HG02970 (cell line): ENCODE data around the gene RANGAP1.

Source experiments
- ATAC-seq: cut with Tn5 transposase; IDR thresholded peaks from one replicate; pipeline ENCODE4 v1.9.1; 2021; ENCODE audit warnings: mild to moderate bottlenecking, moderate library complexity, moderate number of reproducible peaks; ENCODE audit not compliant: unreplicated experiment, low FRiP score

RANGAP1 gene, protein sequence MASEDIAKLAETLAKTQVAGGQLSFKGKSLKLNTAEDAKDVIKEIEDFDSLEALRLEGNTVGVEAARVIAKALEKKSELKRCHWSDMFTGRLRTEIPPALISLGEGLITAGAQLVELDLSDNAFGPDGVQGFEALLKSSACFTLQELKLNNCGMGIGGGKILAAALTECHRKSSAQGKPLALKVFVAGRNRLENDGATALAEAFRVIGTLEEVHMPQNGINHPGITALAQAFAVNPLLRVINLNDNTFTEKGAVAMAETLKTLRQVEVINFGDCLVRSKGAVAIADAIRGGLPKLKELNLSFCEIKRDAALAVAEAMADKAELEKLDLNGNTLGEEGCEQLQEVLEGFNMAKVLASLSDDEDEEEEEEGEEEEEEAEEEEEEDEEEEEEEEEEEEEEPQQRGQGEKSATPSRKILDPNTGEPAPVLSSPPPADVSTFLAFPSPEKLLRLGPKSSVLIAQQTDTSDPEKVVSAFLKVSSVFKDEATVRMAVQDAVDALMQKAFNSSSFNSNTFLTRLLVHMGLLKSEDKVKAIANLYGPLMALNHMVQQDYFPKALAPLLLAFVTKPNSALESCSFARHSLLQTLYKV

DNA sequence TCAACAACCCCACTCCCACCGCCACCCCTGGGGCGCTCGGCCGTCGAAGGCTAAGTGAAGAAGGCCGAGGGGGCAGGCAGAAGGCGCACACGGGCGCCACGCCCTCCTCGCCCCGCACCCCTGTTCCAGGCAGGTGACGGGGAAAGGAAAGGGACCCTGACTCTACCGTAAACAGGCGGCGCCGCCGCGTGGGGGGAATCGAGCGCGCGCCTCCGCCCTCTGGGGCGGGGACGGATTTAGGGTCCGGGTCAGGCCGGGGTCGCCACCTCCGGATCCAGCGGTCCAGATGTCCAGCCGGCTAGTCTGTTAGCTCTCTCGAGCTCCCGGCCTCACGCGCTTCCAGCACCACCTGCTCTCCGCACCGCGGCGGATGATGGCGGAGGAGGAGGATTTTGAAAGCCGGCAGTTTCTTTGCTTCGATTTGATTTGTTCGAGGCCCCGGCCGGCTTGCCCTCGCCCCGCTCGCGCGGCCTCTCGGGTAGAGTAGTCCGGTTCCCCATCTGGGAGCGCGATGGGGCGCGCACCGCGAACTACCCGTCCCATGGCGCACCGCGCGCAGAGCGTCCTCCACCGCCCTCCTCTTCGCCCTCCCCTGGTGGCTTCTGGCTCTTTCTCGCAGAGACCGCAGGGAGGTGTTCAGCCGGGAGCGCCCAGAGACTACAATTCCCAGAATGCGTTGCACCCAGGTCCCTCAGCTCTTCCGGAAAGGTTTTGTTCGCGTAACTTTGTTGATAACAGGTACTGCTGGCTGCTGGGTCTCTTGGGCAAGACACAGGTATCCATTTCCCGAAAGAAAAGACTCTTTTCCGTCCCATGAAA, at the start of gene RANGAP1:
RANGAP1 (minus strand) TSS at position 368 of the 819 bp plus-strand sequence. CDS start 5,143 bp downstream, outside the sequence.
- peak; percentile 95 for ATAC-seq

DNA sequence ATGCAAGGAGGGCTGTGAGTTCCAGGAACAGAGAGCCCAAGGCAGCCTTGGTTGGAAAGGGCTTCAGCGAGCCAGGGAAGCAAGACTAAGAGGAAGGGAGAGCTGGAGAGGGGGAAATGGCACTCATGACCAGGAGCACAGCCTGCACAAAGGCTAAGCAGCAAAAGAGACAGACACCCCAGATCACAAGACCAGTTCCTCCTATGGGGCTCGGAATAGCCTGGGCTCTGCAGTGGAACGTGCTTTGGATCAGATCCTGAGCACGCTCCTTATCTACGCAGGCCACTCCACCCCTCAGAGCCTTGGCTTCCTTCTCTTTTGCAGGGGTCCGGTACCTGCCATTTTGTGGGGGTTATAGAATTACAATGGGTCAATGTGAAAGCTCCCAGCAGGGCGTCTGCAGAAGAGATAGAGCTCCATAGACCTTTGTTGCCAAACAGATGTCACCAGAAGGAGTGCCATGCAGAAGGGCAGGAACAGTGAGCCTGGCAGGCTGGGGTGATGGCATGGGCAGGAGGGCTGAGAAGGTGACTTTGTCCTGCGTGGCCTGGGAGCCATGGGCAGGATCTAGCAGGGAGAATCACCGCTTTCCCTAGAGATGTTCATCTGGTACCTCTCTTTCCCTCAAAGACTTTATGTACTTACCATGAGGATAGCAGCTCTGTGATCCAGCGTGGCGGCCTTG, 49.1 kb upstream of the RANGAP1 start:
- no peak for ATAC-seq

DNA sequence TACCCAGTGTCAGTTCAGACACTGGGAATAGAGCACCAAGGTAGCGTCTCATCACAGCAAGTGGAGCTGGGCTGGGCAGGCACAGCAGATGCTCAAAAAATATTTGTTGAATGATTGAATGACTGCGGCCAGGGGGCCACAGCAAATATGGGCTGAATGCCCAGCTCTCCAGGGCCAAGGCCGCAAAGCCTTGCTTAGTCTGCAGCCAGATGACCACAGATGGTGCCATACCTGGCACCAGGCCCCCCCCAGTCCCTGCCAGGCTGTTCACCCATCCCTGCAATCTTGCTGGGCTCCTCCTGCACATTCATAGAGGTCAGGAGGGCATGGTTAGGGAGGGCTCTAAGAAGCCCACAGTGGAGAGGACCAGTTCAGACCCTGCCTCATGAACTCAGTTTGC, 48.2 kb upstream of the RANGAP1 start:
- ATAC-seq = no peak

DNA sequence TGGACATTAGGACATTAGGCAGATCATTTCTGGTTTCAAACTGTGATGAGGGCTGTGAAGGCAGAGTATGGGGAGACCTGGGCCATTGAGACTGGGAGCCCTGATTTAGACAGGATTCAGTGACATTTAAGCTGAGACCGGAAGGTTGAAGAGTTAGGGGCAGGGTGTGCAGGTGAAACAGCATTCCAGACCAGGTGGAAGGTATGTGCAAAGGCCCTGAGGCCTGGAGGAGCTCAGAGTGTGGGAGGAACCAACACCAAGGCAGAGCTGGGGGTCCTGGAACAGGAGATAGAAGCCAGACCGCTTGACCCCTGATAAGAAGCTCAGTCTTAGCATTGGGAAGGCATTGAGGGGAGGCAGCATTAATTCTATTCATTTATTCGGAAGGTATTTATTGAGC, 47.8 kb upstream of the RANGAP1 start:
- ATAC-seq = no peak

DNA sequence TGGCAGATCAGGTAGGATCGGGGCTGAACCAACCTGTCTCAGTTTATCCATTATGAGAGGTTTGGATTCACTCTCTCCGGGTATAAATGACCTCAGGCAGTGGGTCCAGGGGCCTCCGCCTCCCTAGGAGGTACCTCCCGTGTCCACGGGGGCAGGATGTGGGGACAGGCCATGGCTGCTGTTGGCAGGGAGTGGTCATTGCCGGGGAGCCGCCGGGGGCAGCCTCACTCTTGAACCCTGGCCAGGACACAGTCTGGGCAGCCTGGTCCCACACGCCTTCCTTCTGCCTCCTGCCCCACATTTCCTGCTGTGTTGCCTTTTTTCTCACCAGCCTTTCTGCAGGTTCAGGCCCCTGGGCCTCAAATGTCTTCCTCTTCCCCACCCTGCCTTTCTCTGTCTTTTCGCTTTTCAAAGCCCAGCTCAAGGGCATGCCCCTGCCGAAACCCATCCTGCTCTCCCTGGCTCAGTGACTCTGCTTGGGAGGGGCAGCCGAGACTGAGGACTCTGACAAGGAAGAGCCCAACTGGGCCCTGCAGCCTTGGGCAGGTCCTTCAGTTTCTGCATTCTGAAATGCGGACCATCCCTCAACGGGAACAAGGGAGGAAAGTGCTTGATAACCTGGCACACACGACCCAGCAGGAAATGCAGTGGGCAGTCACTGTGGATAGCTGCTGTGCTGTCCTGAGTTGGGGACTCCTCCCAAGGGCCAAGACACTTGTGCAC, 46.4 kb upstream of the RANGAP1 start:
- no peak for ATAC-seq

DNA sequence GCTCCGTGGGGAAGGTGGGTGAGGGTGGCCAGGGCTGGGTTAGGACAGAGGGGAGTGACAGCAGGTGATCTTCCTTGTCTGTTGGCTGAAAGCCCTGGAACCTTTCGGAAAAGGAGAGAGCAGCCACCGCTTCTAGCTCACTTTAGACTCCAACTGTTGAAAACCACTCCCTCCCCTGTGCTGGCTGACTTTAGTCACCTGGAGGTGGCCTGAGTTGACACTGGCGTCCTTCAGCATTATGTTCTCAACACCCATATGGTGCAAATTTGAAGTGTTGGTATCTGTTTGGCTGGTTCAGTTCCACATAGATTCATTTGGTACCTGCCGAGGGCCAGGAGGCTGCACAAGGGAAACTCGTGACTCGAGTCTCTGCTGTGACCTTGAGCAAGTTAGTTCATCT, 44.2 kb upstream of the RANGAP1 start:
- ATAC-seq = no peak

DNA sequence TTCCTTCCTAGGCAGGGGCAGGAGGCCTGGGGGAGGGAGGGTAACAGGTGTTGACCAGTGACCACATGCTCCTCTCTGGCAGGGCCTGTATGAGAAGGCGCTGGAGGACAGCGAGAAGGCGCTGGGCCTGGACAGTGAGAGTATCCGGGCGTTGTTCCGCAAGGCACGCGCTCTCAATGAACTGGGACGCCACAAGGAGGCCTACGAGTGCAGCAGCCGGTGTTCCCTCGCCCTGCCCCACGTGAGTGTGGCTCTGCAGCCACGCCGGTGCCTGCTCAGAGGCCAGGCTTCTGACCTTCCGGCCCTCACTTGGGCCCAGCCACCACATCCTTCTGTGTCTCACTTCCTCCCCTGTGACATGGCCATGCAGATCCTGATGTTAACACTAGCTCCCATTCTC, 41.1 kb upstream of the RANGAP1 start:
- no peak for ATAC-seq

DNA sequence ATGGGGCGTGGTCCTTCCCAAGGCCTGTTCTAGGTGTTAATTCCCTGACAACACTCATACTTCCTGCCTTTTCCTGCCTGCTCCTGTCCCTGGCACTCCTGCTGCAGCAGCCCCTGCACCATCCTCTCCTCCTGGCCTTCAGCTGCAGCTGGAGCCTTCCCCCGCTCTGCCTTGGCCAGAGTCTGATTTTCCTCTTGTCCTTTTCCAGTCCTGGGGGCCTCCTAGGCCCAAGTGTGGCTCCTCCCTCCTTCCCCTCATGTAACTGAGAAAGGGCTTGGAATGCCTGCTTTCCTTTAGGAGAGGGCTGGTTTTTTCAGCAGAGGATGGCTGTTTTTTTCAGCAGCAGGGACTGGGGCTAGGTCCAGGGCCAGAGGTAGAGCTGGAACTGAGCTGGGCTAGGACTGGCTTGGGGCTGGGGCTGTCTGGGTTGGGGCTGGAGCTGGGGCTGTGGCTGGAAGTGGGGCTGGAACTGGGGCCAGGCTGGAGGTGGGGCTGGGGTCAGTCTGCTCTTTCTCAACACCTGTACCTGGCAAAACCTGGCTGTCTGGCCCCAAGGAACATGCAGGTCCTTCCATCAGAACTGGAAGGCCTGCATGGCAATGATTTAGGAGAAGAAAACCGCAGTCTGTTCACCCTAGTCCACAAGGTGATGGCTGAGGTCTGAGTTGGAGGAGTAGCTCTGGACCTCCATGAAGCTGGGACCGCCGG, 39.0 kb upstream of the RANGAP1 start:
- ATAC-seq = no peak

DNA sequence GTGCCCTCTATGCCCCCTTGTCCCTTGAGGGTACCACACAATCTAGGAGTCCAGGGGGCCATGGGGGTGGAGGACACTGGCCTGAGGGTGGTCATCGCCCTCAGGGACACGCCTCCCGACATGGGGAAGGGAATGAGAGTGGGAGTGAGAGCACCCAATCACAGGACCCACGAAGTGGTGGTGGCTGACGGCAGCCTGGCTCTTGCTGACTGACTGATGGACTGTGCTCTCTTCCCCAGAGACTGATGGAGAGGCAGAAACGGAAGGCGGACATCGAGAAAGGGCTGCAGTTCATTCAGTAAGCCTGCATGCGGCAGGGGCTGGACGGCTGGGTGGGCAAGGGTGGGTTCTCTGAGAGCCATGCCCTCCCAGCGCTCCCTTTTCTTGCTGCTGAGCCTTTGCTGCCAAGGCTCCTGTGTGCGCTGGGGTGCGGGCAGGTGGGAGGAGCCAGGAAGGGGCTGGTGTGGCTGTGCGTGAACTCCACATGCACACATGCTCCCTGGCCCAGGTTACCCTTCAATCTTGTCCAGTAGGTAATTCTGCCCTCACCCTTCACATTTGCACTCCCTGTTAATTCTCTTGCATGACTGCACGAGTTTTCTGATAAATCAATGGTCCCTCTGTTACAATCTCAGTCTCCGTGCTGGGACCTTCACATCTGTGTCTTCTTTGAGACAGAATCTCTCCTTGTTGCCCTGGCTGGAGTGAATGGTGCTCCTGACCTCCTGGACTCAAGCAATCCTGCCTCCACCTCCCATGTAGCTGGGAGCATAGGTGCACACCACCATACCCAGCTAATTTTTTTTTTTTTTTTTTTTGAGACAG, 34.6 kb upstream of the RANGAP1 start:
- ATAC-seq = no peak

DNA sequence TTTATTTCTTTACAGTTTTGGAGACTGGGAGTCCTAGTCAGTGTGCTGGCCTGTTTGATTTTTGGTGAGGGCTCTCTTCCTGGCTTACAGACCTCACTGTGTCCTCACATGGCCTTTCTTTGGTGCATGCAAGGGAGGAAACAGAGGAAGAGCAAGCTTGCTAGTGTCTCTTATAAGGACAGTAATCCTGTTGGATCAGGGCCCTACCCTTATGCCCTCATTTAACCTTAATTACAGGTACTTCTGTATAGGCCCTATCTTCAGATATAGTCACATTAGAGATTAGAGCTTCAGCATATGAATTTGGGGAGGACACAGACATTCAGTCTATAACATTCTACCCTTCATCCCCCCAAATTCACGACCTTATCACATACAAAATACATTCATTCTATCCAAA, 29.6 kb upstream of the RANGAP1 start:
- ATAC-seq = no peak

DNA sequence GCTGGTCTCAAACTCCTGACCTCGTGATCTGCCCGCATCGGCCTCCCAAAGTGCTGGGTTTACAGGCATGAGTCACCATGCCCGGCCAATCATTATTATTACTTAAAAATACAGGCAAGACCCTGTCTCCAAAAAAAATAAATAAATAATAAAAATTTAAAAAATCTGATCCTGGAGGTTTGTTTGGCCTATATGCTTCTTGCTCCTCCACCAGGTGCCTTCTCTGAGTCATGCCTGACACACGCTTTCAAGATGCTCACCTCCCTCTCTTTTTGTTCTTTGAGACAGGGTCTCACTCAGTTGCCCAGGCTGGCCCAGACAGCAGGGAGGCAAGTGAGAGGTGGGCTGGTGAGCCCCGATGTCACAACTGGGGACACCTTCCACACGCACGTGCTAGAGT, 28.8 kb upstream of the RANGAP1 start:
- no peak for ATAC-seq

DNA sequence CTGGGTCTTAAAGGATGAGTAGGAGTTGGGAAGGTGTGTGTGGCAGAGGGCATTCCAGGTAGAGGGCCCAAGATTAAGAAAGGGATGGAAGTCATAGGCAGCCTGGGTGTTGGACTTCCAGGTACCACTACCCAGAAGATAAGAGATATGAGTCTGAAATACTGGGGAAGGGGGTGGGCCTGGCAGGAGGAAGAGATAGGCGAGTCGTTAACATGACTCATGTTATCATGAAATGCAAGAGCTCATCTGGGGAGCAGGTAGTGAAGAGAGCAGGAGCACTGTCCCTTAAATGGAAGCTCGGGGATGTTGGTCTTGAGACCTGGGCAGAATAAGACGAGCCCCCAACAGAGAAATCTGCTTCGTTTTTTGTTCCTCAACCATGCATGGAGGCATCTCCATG, 25.5 kb upstream of the RANGAP1 start:
- no peak for ATAC-seq

DNA sequence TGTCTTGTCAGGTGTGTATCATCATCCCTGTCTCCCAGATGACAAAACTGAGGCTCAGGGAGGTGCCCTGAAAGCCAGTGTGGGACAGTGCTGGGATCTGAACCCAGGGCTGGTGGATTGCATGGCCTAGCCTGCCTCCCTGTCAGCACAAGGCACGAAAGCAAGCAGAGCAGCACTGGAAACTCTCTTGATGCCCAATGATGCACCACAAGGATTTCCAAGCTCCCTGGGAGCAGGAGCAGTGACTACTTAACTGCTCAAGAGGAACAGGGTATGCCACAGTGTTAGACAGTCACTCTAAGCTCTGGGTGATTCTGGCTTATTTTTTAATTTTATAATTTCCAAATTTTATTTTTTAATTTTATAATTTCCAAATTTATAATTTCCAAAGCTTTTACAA, 24.3 kb upstream of the RANGAP1 start:
- no peak for ATAC-seq

DNA sequence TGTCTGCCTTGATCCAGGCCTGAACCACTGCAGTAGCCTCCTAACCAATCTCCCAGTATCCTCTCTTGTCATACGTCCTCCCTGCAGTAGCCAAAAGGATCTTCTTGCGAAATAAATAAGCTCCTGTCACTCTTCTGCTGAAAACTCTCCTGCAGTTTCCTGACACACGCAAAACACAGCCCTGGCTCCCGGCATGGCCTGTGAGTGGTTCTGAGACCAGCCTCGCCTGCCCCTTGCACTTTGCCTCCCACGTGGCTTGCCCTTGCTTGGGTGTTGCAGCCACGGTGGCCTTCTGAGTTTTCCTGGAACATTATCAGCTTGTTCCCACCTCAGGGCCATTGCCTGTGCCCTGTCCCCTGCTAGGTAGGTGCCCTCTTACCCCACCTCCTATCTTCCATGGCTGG, 22.6 kb upstream of the RANGAP1 start:
- no peak for ATAC-seq

DNA sequence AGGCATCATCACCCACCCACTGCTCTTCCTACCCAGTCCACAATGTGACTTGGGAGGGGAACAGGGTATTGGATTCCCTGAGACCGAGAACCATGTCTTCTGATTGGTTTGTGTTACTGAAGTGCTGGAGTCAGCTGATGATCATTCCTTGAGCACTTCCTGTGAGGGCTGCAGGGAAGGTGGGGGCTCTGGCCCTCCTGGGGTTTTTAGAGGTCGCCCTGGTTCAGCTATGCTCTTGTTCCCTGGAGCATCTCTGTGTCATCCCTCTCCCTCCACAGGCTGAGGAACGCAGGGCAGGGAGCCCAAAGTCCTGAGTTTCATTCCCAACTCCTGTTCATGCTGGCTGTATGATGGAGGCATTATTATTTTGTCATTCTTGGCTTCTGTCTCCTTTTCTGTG, 22.1 kb upstream of the RANGAP1 start:
- ATAC-seq = no peak

DNA sequence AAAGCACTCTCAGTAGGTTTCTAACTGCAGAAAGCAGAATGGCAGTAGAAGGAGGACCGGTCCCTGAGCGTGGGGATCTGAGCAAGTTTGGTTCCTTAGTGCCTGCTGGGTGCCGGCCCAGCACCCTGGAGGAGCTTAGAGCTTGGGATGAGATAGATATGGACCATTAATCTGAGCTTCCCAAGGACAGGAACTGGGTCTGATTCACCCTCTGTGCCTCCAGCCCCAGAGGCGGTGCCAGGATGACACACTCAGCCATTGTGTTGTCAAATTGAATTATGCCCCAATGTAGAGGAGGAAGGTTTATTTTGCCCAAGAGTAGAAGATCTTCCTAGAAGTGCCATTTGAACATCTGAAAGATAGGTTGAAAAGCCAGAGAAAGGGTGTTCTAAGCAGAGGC, 19.7 kb upstream of the RANGAP1 start:
- ATAC-seq = no peak

DNA sequence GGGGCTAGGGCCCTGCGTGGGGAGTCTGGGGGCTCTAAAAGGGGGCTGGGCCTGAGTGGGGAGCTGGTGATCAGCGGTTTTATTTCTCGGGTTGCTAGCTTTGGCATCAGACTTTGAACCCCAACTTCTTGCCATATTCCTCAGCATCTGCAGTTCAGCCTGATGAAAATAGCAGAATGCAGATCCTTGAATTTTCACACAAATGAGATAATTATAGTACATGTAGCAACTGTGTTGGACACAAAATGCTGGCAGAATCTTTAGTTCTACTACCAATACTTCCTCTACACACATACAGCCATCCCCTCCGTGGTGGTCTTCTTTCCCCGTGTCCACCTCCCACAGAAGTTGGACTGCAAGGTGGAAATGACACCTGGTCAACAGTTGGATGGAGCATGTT, 16.8 kb upstream of the RANGAP1 start:
- no peak for ATAC-seq

DNA sequence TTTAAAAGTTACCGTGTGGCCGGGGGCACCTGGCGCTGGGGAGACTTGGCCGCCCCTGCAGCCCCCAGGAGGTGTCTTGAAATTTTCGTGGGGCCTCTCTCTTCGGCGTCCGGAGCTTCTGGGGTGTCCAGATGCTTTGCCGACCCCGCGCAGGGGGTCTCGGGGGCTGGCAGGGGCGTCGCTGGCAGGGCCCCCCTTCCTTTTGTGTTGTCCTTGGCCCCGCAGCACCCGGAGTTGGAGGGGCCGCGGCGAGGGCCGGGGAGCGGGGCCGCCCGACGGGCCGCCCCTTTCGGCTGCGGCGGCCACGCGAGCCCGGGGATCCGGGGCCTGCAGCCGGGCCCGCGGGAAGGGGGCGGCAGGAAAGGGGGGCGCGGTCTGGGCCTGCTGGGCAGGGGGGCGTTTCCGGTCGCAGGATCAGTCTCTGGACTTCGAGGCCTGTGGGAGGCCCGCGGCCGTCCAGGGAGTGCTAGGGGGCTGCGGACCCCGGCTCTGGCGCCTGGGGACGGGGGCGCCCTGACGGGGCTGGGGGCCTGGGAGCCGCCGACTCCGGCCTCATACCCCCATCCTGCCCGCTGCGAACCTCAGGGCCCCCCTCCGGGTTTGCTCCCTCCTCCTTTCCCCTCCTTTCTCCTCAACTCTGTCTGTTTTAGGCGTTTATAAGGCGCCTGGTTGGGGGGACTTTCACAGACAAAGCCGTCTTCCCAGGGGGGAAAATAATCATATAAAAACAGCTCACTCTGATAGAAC, 16.2 kb upstream of the RANGAP1 start:
- ATAC-seq = no peak
